Duodenal mucosa (tissue), 2 donors: ENCODE results near the gene C3orf52.

Experiments
- H3K27ac ChIP-seq: one replicate; pipeline ENCODE4 v1.7.0; 2013; ENCODE audit warnings: low read depth, low read length
- H3K27me3 ChIP-seq, 2 donors: one replicate each; pipeline ENCODE4 v1.7.0; 2013; ENCODE audit warnings: low read length in 2 of 2, control low read depth in 1 of 2; ENCODE audit not compliant: insufficient read depth in 2 of 2, control insufficient read depth in 1 of 2
- H3K36me3 ChIP-seq, 2 donors: one replicate each; pipeline ENCODE4 v1.7.0; 2013; ENCODE audit warnings: low read length in 2 of 2, control low read depth in 1 of 2; ENCODE audit not compliant: insufficient read depth in 2 of 2, control insufficient read depth in 1 of 2
- H3K4me1 ChIP-seq, 2 donors: one replicate each; pipeline ENCODE4 v1.7.0; 2013; ENCODE audit warnings: low read length in 2 of 2, control low read depth in 1 of 2; ENCODE audit not compliant: insufficient read depth in 2 of 2, control insufficient read depth in 1 of 2
- H3K4me3 ChIP-seq, 2 donors: one replicate each; pipeline ENCODE4 v1.7.0; 2013; ENCODE audit warnings: low read length in 2 of 2, low read depth in 1 of 2
- H3K9ac ChIP-seq, 2 donors: one replicate each; pipeline ENCODE4 v1.7.0; 2013; ENCODE audit warnings: low read length in 2 of 2, low read depth in 1 of 2
- H3K9me3 ChIP-seq, 2 donors: one replicate each; pipeline ENCODE4 v1.7.0; 2013; ENCODE audit warnings: low read length in 2 of 2, control low read depth in 1 of 2; ENCODE audit not compliant: control insufficient read depth in 1 of 2

Gene C3orf52

DNA sequence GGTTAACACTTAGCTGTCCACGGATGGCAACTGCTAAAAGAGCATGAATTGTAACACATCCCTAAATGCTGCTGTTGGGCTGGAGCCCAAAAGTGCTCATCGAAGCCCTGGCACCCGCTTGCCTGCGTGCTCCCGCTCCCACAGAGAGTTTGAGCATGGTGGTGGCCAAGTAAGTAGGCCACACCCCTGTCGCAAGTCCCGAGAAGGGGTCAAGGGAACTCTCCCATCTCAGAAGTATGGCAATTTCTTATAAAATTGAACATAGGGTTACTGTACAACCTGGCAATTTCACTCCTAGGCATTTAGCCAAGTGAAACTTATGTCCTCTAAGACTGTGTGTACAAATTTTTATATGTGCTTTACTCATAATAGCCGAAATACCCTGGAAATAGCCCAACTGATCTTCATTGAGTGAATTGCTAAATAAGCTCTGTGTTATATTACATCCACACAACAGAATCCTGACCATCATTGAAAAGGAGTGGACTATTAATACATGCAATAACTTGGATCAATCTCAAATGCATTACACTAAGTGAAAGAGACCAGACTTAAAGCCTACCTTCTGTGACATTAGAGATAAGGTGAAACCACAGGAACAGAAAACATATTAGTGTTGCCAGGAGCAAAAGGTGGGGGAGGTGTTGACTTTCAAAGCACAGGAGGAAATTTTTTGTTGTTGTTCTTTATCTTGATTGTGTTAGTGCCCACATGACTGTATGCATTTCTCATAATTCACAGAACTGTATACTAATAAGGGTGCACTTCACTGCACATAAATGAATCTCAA, 48.3 kb downstream of the C3orf52 start:
- H3K4me3 ChIP-seq, result no peak overlapping the region
- H3K27me3 ChIP-seq, result no peaks in the 10 kb centered on the region
- peaks cover 14 to 16% of the 10 kb centered on the region in 2 donors for H3K4me1 ChIP-seq
- no peaks in the 10 kb centered on the region for H3K36me3 ChIP-seq
- no peak overlapping the region for H3K27ac ChIP-seq
- no peaks in the 10 kb centered on the region for H3K9me3 ChIP-seq
- no peak overlapping the region for H3K9ac ChIP-seq

DNA sequence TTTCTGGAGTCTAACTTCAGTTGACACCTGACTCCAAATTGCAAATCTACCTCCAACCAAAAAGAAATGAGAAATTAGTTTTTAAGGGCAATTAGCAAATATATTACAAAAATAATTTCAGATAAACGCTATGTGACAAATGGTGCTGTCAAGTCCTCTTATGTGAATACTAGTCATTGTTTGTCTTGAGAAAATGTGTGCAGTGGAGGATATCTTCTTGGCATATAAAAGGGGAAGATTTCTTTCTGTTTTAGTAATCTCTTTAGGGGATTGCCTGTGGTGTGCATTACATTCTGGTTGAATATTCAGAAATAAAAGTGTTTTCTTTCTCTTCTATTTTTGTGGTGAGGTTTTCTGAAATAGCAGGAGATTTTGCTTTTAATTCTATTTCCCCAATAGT, 49.9 kb downstream of the C3orf52 start:
- H3K27ac ChIP-seq, result no peak overlapping the region
- H3K4me1 ChIP-seq, result peaks cover 14 to 16% of the 10 kb centered on the region in 2 donors
- H3K9ac ChIP-seq, result no peak overlapping the region
- H3K27me3 ChIP-seq, result no peaks in the 10 kb centered on the region
- no peak overlapping the region for H3K4me3 ChIP-seq
- H3K36me3 ChIP-seq, result no peaks in the 10 kb centered on the region
- H3K9me3 ChIP-seq, result no peaks in the 10 kb centered on the region

DNA sequence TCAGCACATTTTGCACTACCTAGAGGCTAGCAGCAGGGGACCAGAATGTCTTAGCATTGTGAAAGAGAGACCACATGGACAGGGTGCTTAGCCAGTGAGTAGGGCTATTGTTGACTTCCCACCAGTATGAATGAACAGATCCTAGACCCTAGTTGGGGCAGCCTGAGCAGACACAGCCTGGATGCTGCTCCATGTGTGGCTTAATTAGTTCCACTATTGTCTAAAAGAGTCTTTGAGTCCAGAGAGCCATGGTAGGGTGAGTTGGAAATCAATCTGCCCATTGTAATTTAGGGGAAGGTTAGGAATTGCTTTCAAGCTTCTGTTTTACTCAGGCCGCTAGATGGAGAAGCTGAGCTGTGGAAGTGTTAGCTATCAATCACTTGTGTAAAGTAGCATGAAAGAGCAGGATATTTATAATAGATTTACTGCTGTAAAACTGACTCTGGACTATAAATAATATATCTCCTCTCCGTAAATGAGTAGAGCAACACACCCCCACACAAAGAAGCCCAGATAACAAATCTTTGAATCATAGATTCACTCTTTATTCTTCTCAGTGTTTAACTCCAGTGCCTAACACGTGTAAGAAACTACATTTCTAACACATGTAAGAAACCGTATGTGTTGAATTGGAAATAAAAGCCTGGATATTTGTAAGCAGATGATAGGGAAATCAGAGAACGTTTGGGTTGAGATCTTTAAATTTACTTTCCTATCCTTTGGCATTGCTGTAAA, 50.9 kb downstream of the C3orf52 start:
- Histone ChIP-seq H3K4me3 (no peak overlapping the region), H3K9me3 (no peaks in the 10 kb centered on the region), H3K27me3 (no peaks in the 10 kb centered on the region), H3K4me1 (peaks cover 14 to 16% of the 10 kb centered on the region in 2 donors), H3K36me3 (no peaks in the 10 kb centered on the region), H3K9ac (no peak overlapping the region), H3K27ac (no peak overlapping the region)

GRCh38 chr3:112137781-112138180, 51.6 kb downstream of the C3orf52 start:
- Histone ChIP-seq H3K27me3 (no peaks in the 10 kb centered on the region), H3K4me1 (peaks cover 14 to 16% of the 10 kb centered on the region in 2 donors), H3K36me3 (no peaks in the 10 kb centered on the region), H3K9ac (no peak overlapping the region), H3K27ac (no peak overlapping the region), H3K9me3 (no peaks in the 10 kb centered on the region), H3K4me3 (no peak overlapping the region)

DNA sequence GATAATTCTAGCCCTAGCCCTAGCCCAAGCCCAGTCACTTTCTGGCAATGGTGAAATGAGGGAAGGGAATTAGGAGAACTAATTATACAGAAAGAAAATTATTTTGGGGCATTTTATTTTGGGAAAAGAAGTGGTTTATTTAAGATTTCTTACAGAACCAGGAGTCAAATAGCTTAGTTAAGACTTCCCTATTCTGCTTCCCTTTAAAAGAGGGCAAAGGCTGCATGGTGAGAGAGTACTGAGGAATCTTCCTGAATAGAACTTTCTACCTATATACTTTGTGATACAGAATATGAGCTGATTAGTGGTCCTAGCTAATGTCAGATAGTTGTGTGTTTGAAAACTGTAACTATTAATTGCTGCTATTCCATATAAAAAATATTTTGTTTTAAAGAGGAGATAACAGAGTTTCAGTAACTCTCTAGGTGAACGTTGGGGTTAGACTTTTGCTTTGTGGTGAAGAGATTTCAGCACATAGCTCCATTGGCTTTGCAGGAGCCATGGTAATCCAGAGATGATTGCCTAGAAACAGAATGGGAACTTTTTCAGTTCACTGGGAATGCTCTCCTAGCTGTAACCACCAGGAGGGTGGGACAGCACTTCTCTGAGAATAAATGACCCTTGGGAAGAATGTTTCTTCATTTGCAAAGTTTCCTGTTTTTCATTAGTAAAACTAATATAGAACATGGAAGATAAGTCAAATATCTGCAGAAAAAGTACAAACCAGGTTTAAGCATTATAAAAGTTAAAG, 52.2 kb downstream of the C3orf52 start:
- H3K9ac ChIP-seq, result no peak overlapping the region
- H3K27me3 ChIP-seq, result no peaks in the 10 kb centered on the region
- H3K9me3 ChIP-seq, result no peaks in the 10 kb centered on the region
- H3K27ac ChIP-seq, result no peak overlapping the region
- H3K4me1 ChIP-seq, result peaks cover 14 to 16% of the 10 kb centered on the region in 2 donors
- H3K4me3 ChIP-seq, result no peak overlapping the region
- no peaks in the 10 kb centered on the region for H3K36me3 ChIP-seq

- H3K9me3 ChIP-seq, result peaks cover 0 to 2% of the 10 kb centered on the region in 2 donors
- H3K27ac ChIP-seq, result no peak overlapping the region
- no peaks in the 10 kb centered on the region for H3K27me3 ChIP-seq
- no peak overlapping the region for H3K9ac ChIP-seq
- peaks cover 0 to 4% of the 10 kb centered on the region in 2 donors for H3K4me1 ChIP-seq
- H3K36me3 ChIP-seq, result no peaks in the 10 kb centered on the region
- H3K4me3 ChIP-seq, result no peak overlapping the region
Observed at GRCh38 chr3:112140584-112140983, 54.4 kb downstream of the C3orf52 start.

GRCh38 chr3:112141293-112141692, 55.1 kb downstream of the C3orf52 start:
- H3K36me3 ChIP-seq, result no peaks in the 10 kb centered on the region
- no peaks in the 10 kb centered on the region for H3K27me3 ChIP-seq
- no peak overlapping the region for H3K9ac ChIP-seq
- no peak overlapping the region for H3K27ac ChIP-seq
- H3K9me3 ChIP-seq, result peaks cover 0 to 2% of the 10 kb centered on the region in 2 donors
- peaks cover 0 to 4% of the 10 kb centered on the region in 2 donors for H3K4me1 ChIP-seq
- H3K4me3 ChIP-seq, result no peak overlapping the region

- no peaks in the 10 kb centered on the region for H3K4me1 ChIP-seq
- no peak overlapping the region for H3K9ac ChIP-seq
- no peak overlapping the region for H3K27ac ChIP-seq
- H3K4me3 ChIP-seq, result no peak overlapping the region
- H3K9me3 ChIP-seq, result peaks cover 0 to 2% of the 10 kb centered on the region in 2 donors
- no peaks in the 10 kb centered on the region for H3K36me3 ChIP-seq
- H3K27me3 ChIP-seq, result no peaks in the 10 kb centered on the region
Observed at GRCh38 chr3:112143251-112143650, 57.1 kb downstream of the C3orf52 start.

DNA sequence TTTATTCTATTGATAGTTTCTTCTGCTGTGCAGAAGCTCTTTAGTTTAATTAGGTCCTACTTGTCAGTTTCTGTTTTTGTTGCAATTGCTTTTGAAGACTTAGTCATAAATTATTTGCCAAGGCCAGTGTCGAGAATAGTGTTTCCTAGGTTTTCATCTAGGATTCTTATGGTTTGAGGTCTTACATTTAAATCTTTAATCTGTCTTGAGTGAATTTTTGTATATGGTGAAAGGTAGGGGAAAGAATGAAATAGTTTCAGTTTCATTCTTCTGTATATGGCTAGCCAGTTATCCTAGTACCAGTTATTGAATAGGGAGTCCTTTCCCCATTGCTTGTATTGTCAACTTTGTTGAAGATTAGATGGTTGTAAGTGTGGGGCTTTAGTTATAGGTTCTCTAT, 57.5 kb downstream of the C3orf52 start:
- H3K9ac ChIP-seq, result no peak overlapping the region
- H3K9me3 ChIP-seq, result peaks cover 3 to 5% of the 10 kb centered on the region in 2 donors
- no peak overlapping the region for H3K4me3 ChIP-seq
- no peak overlapping the region for H3K27ac ChIP-seq
- no peaks in the 10 kb centered on the region for H3K4me1 ChIP-seq
- no peaks in the 10 kb centered on the region for H3K36me3 ChIP-seq
- no peaks in the 10 kb centered on the region for H3K27me3 ChIP-seq

DNA sequence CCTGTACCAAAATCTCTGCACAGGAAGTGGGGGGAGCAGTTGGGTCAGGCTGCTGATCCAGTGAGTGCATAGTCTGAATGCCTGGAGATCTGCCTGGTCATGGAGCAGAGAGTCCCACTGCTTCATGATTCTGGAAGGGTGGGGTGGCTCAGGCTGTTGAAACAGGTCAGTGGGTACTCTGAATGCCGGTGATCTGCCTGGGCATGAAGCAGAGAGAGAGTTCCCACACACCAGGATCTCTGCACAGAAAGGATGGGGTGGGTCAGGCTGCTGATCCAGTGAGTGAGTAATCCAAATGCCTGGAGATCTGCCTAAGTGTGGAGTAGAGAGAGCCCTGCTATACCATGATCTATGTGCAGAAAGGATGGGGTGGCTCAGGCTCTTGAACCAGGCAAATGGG, 62.9 kb downstream of the C3orf52 start:
- H3K27me3 ChIP-seq, result no peaks in the 10 kb centered on the region
- no peak overlapping the region for H3K27ac ChIP-seq
- H3K9ac ChIP-seq, result no peak overlapping the region
- no peaks in the 10 kb centered on the region for H3K36me3 ChIP-seq
- no peak overlapping the region for H3K4me3 ChIP-seq
- peaks cover 10 to 16% of the 10 kb centered on the region in 2 donors for H3K9me3 ChIP-seq
- no peaks in the 10 kb centered on the region for H3K4me1 ChIP-seq
